MM.1S (cell line): Measurements from ENCODE around the gene FAM131A.
A peak's percentile ranks its signal among the peaks of the same experiment; 100 is the strongest.

ENCODE experiments used
- DNase-seq: peaks from one replicate; pipeline ENCODE4 v3.0.0-alpha.2; 2015
- H2AFZ ChIP-seq: fragments of 300-600 bp; sonication (generic); 2 replicates; pipeline ENCODE4 v1.6.0; 2016; ENCODE audit warnings: antibody characterized with exemption, low read length
- H3F3A ChIP-seq: fragments of 300-600 bp; sonication (generic); 2 replicates; pipeline ENCODE4 v1.6.1; 2016; ENCODE audit warnings: mild to moderate bottlenecking, antibody characterized with exemption, low read length, moderate library complexity, mixed read lengths; ENCODE audit not compliant: insufficient read depth
- H3K27ac ChIP-seq: fragments of 300-600 bp; sonication (generic); 2 replicates; pipeline ENCODE4 v1.5.1; 2016; ENCODE audit warnings: mild to moderate bottlenecking, low read length
- H3K27me3 ChIP-seq: fragments of 300-600 bp; sonication (generic); replicated peaks from 2 replicates; pipeline ENCODE4 v1.6.0; 2016; ENCODE audit warnings: low read length; ENCODE audit not compliant: insufficient read depth
- H3K36me3 ChIP-seq: fragments of 300-600 bp; sonication (generic); replicated peaks from 2 replicates; pipeline ENCODE4 v1.6.1; 2016; ENCODE audit warnings: mild to moderate bottlenecking, low read length, mixed read lengths; ENCODE audit not compliant: insufficient read depth
- H3K4me1 ChIP-seq: fragments of 300-600 bp; sonication (generic); 2 replicates; pipeline ENCODE4 v1.6.1; 2016; ENCODE audit warnings: low read length, mixed read lengths
- H3K4me2 ChIP-seq: fragments of 300-600 bp; sonication (generic); 2 replicates; pipeline ENCODE4 v1.6.0; 2016; ENCODE audit warnings: low read depth, low read length
- H3K4me3 ChIP-seq: fragments of 300-600 bp; sonication (generic); 2 replicates; pipeline ENCODE4 v1.5.1; 2016; ENCODE audit warnings: low read length, mixed read lengths
- H3K79me2 ChIP-seq: fragments of 300-600 bp; sonication (generic); 2 replicates; pipeline ENCODE4 v1.6.1; 2016; ENCODE audit warnings: mixed run types, low read length, mixed read lengths
- H3K9ac ChIP-seq: fragments of 300-600 bp; sonication (generic); 2 replicates; pipeline ENCODE4 v1.6.1; 2016; ENCODE audit warnings: low read length, mixed read lengths
- H3K9me2 ChIP-seq: fragments of 300-600 bp; sonication (generic); replicated peaks from 2 replicates; pipeline ENCODE4 v1.6.1; 2016; ENCODE audit warnings: mild to moderate bottlenecking, low read length, mixed read lengths; ENCODE audit not compliant: insufficient read depth
- H3K9me3 ChIP-seq: fragments of 300-600 bp; sonication (generic); replicated peaks from 2 replicates; pipeline ENCODE4 v1.6.1; 2016; ENCODE audit warnings: mild to moderate bottlenecking, low read length, mixed read lengths; ENCODE audit not compliant: insufficient read depth
- H4K20me1 ChIP-seq: fragments of 300-600 bp; sonication (generic); 2 replicates; pipeline ENCODE4 v1.6.1; 2016; ENCODE audit warnings: mild to moderate bottlenecking, low read length, moderate library complexity, mixed read lengths; ENCODE audit not compliant: insufficient read depth
- EZH2 ChIP-seq: fragments of 300-600 bp; sonication (generic); optimal IDR thresholded peaks from 2 replicates; pipeline ENCODE3; 2017; ENCODE audit warnings: low read depth, mild to moderate bottlenecking, antibody characterized with exemption, low read length, mixed read lengths
- EZH2phosphoT487 ChIP-seq: fragments of 300-600 bp; sonication (generic); IDR thresholded peaks from 2 replicates; pipeline ENCODE4 v1.6.1; 2018; ENCODE audit warnings: antibody characterized with exemption, low read length
- TF ChIP-seq, protein P1 (sequence below): fragments of 300-600 bp; sonication (generic); IDR thresholded peaks from 2 replicates; pipeline ENCODE4 v1.5.1; 2016; ENCODE audit warnings: antibody characterized with exemption, low read length, mixed read lengths

Gene FAM131A

DNA sequence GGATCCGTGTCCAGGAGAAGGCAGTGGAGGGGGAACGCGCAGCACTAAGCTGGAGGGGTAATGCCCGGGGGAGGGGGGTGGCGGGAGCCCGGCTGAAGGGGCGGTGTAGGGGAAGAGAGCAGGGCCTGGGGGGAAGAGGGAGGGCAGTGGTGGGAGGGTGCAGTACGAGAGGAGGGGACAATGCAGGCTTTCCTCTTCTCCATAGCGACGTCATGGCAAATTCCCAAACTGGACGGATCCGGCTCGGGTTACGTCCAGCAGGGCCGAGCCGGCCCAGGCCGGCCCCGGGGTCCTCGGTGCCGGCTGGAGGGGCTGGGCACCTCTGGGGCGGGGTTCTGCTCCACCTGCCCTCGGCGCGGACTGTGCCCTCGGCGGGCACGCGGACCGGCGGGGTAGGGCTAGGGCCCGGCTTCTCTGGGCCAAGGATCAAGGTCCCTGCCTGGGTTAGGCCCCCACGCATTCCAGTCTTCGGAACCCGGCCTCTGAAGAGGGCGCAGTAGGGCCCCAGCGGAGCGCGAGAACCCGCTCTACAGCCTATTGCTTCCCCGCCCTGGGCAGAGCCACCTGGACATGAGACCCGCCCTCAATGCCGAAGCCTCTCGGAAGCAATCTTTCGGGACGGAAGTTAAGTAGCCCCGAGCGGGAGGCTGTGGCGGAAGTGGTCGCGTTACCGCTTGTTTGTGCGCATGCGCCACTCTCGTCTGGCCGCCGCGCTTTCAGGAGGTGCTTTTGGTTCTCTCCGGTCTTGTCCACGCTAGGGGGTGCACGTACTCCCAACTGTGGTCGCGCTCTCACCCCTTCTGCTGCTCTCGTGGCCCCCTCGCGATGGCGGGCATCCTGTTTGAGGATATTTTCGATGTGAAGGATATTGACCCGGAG, 25.5 kb downstream of the FAM131A start:
- Histone ChIP-seq H3K36me3 (0 out of 2 replicates have a peak, but pooled peaks cover 7% of the 10 kb centered on the region), H4K20me1 (no peaks in the 10 kb centered on the region), H3K4me2 (peak overlapping the region; percentile 86), H3K4me3 (peak overlapping the region; percentile 82), H3K9me3 (no peaks in the 10 kb centered on the region), H3K9me2 (no peaks in the 10 kb centered on the region), H3F3A (peaks cover 19% of the 10 kb centered on the region), H3K9ac (peak overlapping the region; percentile 73), H2AFZ (peak overlapping the region; percentile 92), H3K79me2 (peaks cover 30% of the 10 kb centered on the region), H3K4me1 (0 out of 2 replicates have a peak, but pooled peaks cover 6% of the 10 kb centered on the region), H3K27me3 (no peaks in the 10 kb centered on the region), H3K27ac (peak overlapping the region; percentile 74)
- peak; percentile 100 for DNase-seq
- TF ChIP-seq EZH2 (no peak), EZH2phosphoT487 (no peak)
- TF ChIP-seq, protein P1, sequence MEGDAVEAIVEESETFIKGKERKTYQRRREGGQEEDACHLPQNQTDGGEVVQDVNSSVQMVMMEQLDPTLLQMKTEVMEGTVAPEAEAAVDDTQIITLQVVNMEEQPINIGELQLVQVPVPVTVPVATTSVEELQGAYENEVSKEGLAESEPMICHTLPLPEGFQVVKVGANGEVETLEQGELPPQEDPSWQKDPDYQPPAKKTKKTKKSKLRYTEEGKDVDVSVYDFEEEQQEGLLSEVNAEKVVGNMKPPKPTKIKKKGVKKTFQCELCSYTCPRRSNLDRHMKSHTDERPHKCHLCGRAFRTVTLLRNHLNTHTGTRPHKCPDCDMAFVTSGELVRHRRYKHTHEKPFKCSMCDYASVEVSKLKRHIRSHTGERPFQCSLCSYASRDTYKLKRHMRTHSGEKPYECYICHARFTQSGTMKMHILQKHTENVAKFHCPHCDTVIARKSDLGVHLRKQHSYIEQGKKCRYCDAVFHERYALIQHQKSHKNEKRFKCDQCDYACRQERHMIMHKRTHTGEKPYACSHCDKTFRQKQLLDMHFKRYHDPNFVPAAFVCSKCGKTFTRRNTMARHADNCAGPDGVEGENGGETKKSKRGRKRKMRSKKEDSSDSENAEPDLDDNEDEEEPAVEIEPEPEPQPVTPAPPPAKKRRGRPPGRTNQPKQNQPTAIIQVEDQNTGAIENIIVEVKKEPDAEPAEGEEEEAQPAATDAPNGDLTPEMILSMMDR, result peak; percentile 88

DNA sequence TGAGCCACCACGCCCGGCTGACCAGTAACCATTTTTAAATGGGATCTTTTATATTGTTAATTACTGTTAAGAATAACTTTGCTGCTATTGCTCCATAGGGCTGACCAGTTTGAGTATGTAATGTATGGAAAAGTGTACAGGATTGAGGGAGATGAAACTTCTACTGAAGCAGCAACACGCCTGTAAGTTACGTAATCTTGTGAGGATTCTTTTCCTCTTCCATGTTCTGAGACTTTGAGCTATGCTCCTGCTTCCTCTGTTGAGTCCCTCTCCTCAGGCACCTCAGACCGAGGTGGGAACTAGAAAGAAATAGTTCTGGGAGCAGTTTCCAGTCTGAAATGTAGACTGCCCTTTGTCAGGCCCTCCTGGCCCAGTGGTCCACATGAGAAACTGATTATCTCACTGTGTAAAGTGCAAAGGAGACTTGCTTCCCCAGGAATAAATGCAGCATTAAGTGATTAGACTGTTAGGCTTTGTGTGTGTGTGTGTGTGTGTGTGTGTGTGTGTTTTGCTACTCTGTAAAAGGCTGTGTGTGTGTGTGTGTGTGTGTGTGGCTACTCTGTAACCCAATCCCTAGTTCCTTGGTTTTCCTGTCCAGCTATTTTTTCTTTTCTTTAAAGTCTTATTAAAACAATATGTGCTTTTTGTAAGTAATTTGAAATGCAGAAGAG, 29.4 kb downstream of the FAM131A start:
- no peak overlapping the region for H3K4me2 ChIP-seq
- TF ChIP-seq EZH2phosphoT487 (no peak), EZH2 (no peak)
- TF ChIP-seq, protein P1, result no peak
- DNase-seq, result no peak

DNA sequence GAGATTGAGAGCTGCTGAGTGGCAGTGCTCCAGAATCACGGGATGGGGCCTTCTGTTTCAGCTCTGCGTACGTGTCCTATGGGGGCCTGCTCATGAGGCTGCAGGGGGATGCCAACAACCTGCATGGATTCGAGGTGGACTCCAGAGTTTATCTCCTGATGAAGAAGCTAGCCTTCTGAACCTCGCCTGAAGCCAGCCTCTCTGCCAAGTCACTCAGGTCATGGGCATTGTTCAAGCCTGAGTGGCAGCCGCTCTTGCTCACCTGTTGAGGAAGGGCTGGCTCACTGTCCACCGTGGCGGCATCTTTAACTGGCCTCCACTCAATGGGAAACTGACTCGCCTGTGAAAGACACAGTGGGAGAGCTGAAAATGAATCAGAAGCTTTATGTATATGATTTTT, 30.7 kb downstream of the FAM131A start:
- H3F3A ChIP-seq, result 0 out of 2 replicates have a peak, but pooled peaks cover 13% of the 10 kb centered on the region
- TF ChIP-seq EZH2 (no peak), EZH2phosphoT487 (no peak)
- TF ChIP-seq, protein P1, result no peak
- H2AFZ ChIP-seq, result no peak overlapping the region
- no peaks in the 10 kb centered on the region for H3K9me2 ChIP-seq
- H3K9ac ChIP-seq, result no peak overlapping the region
- no peak overlapping the region for H3K4me2 ChIP-seq
- no peak overlapping the region for H3K4me3 ChIP-seq
- H3K27ac ChIP-seq, result no peak overlapping the region
- H3K27me3 ChIP-seq, result no peaks in the 10 kb centered on the region
- H3K79me2 ChIP-seq, result peaks cover 25% of the 10 kb centered on the region
- no peaks in the 10 kb centered on the region for H4K20me1 ChIP-seq
- H3K4me1 ChIP-seq, result 0 out of 2 replicates have a peak, but pooled peaks cover 6% of the 10 kb centered on the region
- no peaks in the 10 kb centered on the region for H3K9me3 ChIP-seq
- H3K36me3 ChIP-seq, result peaks cover 15% of the 10 kb centered on the region; the same call in 1 of the 2 replicates
- DNase-seq, result no peak

More for the DNA sequence above, 29.4 kb downstream of the FAM131A start:
- Histone ChIP-seq H3K4me1 (0 out of 2 replicates have a peak, but pooled peaks cover 6% of the 10 kb centered on the region), H3K79me2 (peaks cover 30% of the 10 kb centered on the region), H3K36me3 (peaks cover 15% of the 10 kb centered on the region; the same call in 1 of the 2 replicates), H3K27ac (no peak overlapping the region), H3K9ac (no peak overlapping the region), H3K9me2 (no peaks in the 10 kb centered on the region), H4K20me1 (no peaks in the 10 kb centered on the region), H2AFZ (no peak overlapping the region), H3F3A (peaks cover 25% of the 10 kb centered on the region), H3K4me3 (no peak overlapping the region), H3K27me3 (no peaks in the 10 kb centered on the region), H3K9me3 (no peaks in the 10 kb centered on the region)
